ENCODE measurements around the gene NTSR2. TPM values are rescaled to one million over a fixed set of nuclear protein-coding genes. Genes with fewer than 3 reads are reported as not detected.

NTSR2 gene
- not detected in 2 replicates for total RNA-seq (2013; cell fraction: nucleolus; rRNA removed)
- total RNA-seq (2014; rRNA removed) (not detected in 2 replicates), total RNA-seq (2014; rRNA removed; fragmentation: Illumina TruSeq; extraction: Trizol) (not detected in 2 replicates), total RNA-seq (2021) (not detected in 2 replicates), polyA plus RNA-seq (2011; rRNA removed) (not detected in 2 replicates), polyA plus RNA-seq (2014; fragmentation: Illumina TruSeq; extraction: Trizol) (not detected in 2 replicates), polyA plus RNA-seq (2014; fragmentation: Nextera tagmentation; extraction: Ambion mirVana) (not detected), polyA plus RNA-seq (2014; rRNA removed) (0.14 TPM in 1 of 2 replicates, not detected in the other), polyA plus RNA-seq (2016; fragmentation: Nextera tagmentation; extraction: Ambion mirVana) (not detected), polyA minus RNA-seq (2011; rRNA and poly(A)+ RNA removed) (not detected in 2 replicates), Bru-seq, nascent RNA (not detected), BruChase-seq, experiment 1, labeled RNA remaining after a 6-hour chase (not detected), BruChase-seq, experiment 2, labeled RNA remaining after a 2-hour chase (not detected)
- not detected for polyA plus RNA-seq (2011; ENCODE audit: low read depth)
- not detected in 2 replicates for polyA plus RNA-seq (2011; cell fraction: cytosol; rRNA removed)
- not detected in 2 replicates for polyA plus RNA-seq (2011; cell fraction: nucleus; rRNA removed)
- not detected in 2 replicates for polyA plus RNA-seq (2012)
- not detected in 2 replicates for polyA minus RNA-seq (2011; cell fraction: cytosol; rRNA and poly(A)+ RNA removed)
- not detected in 2 replicates for polyA minus RNA-seq (2011; cell fraction: nucleus; rRNA and poly(A)+ RNA removed)
- long read RNA-seq, experiment 1 = 0 reads
- long read RNA-seq, experiment 2 = 0 reads

GRCh38 chr2:11669454-11670291, at the start of gene NTSR2:
Gene NTSR2, minus strand, starts transcription at chr2:11670195. Its CDS starts 66 bp downstream, at chr2:11670129.
- H3K9me3 ChIP-seq (replicated peaks; ENCODE audit: control insufficient read depth, insufficient read depth, low read length) = no peaks in the 10 kb centered on the region; the same call in 2 of the 3 replicates
- no peak within 1 kb of the TSS for H2AFZ ChIP-seq (ENCODE audit: control insufficient read depth, low read depth, low read length)
- no peak within 1 kb of the TSS for H3K4me2 ChIP-seq (ENCODE audit: control insufficient read depth, insufficient read depth)
- no peak within 1 kb of the TSS for H3K4me3 ChIP-seq
- no peaks in the 10 kb centered on the region; a peak in 2 of 4 replicates for H3K27me3 ChIP-seq (replicated peaks in 1 of 2; ENCODE audit: control insufficient read depth in 2 of 2, insufficient read depth in 2 of 2, low read length in 1 of 2)
- no peaks in the 10 kb centered on the region for H3K79me2 ChIP-seq (ENCODE audit: control insufficient read depth, insufficient read depth, low read length)
- no peaks in the 10 kb centered on the region for H3K36me3 ChIP-seq (ENCODE audit: control insufficient read depth in 2 of 2, insufficient read depth in 2 of 2, low read length in 1 of 2)
- no peak for TF ChIP-seq GATAD2B (conservative IDR thresholded peaks at IDR 0.05; ENCODE audit: low read depth)
- peak; percentile 28 for TF ChIP-seq USF1 (IDR thresholded peaks at IDR 0.05; ENCODE audit: borderline replicate concordance, extremely low read length, insufficient read depth, low read depth, low read length)
- no peak for TF ChIP-seq STAT3 (IDR thresholded peaks at IDR 0.05; ENCODE audit: low read depth, low read length)
- no peak for TF ChIP-seq ZNF274 (IDR thresholded peaks at IDR 0.05; ENCODE audit: insufficient read depth, insufficient read length)
- TF ChIP-seq REST (IDR thresholded peaks at IDR 0.05; ENCODE audit: low read depth, low read length) = peak; percentile 82
- POLR2A ChIA-PET = no interaction called here
- SMC1A ChIA-PET (ENCODE audit: uncharacterized antibody, unreplicated experiment) = no interaction called here
- H3K4me1 ChIP-seq (ENCODE audit: control insufficient read depth, insufficient read depth, low read length) = no peaks in the 10 kb centered on the region
- 40% methylated on average over 52 of the region's 93 CpGs for WGBS (ENCODE audit: insufficient coverage, insufficient replicate concordance, low lambda C conversion rate, missing lambda C conversion rate)
- no peak within 1 kb of the TSS for H3K27ac ChIP-seq (ENCODE audit: control insufficient read depth, insufficient read depth)
- intact Hi-C loops (cut with micrococcal nuclease; ENCODE audit: unreplicated experiment) = no loop called here
- no TSS peak for BruUV-seq (replicated peaks)
- H4K20me1 ChIP-seq (ENCODE audit: control insufficient read depth, insufficient read depth) = no peaks in the 10 kb centered on the region
- RAD21 ChIA-PET (ENCODE audit: unreplicated experiment) = no interaction called here
- H3K9ac ChIP-seq (ENCODE audit: control insufficient read depth, insufficient read depth, low read length) = no peak within 1 kb of the TSS
- FAIRE-seq (no peak), DNase-seq (ENCODE audit: low read depth, low spot score) (no peak), ATAC-seq (no peak)
- CTCF ChIA-PET = no interaction called here
- in situ Hi-C loops (cut with MboI) = no loop called here
